ENCODE measurements around the gene MRTFB.

DNA sequence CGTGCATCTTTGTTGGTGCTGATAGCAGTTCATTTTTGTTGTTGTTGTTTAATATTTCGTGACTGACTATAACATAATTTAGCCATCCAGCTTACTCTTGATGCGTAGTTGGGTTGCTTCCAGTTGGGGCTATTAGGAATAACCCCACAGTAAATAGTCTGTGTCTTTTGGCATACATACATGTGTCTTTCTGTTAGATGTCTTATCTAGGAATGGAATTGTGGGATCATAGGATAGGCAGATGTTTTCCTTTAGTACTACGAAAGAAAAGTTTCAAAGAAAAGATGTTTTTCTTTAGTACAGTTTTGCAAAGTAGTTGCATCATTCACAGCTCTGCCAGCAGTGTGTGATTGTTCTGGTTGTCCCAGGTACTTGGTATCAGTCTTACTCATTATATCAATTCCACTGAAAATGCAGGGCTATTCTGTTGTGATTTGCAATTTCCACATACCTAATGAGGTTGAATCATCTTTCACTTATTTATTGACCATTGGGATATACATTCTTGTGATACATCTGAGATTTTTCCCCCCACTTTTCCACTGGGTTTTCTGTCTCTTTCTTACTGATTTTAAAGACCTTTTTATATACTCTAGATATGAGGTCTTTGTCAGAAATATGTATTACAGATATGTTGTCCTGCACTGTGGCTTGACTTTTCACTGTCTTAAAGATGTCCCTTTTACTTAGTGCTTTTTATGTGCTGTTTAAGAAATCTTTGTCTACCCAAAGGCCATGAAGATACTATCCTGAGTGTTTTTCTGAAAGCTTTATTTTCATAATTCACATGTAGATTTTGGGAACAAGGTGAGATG lies 173.3 kb downstream of the MRTFB start:
- no peak for TF ChIP-seq SIN3A (IDR thresholded peaks at IDR 0.05; ENCODE audit: borderline replicate concordance, insufficient read depth, low read depth, low read length)
- TF ChIP-seq POLR2AphosphoS5 (IDR thresholded peaks at IDR 0.05; ENCODE audit: low read depth, low read length): no peak
